A673 (cell line): ENCODE results near the gene CPT1C. TPM values are rescaled to one million over a fixed set of nuclear protein-coding genes. Genes with fewer than 3 reads are reported as not detected.

Experiments used
- BruUV-seq: library from RNA; stranded (reverse); fragments of 400-500 nt; replicated peaks from 2 replicates; lab custom pipeline; 2021; lab: Mats Ljungman, UMichigan
- CTCF ChIA-PET: fragments of 300-600 bp; sonication (Branson Sonifier 250); formaldehyde crosslinking; loops from one replicate; lab custom pipeline; 2022; ENCODE audit warnings: antibody characterized with exemption; lab: Charles Lee
- POLR2A ChIA-PET: fragments of 300-600 bp; sonication (Branson Sonifier 250); formaldehyde crosslinking; loops from one replicate; lab custom pipeline; 2022; ENCODE audit warnings: antibody characterized with exemption; ENCODE audit not compliant: low non-redundant PET; lab: Charles Lee
- DNase-seq: peaks from one replicate; pipeline ENCODE4 v3.0.0-alpha.2; 2015; ENCODE audit warnings: low spot score
- H3K27ac ChIP-seq: fragments of 200-600 bp; sonication (generic); 2 replicates; pipeline ENCODE4 v1.5.1; 2016; ENCODE audit warnings: mixed run types, low read depth, mild to moderate bottlenecking, mixed read lengths, antibody characterized with exemption, low read length; ENCODE audit not compliant: poor library complexity, severe bottlenecking
- H3K27me3 ChIP-seq: fragments of 200-600 bp; sonication (generic); replicated peaks from 2 replicates; pipeline ENCODE4 v1.6.1; 2017; ENCODE audit warnings: mixed run types, low read depth, mild to moderate bottlenecking, mixed read lengths, antibody characterized with exemption, low read length; ENCODE audit not compliant: insufficient read depth, poor library complexity
- H3K36me3 ChIP-seq: fragments of 200-600 bp; sonication (generic); 2 replicates; pipeline ENCODE4 v1.6.1; 2016; ENCODE audit warnings: mixed run types, mild to moderate bottlenecking, mixed read lengths, antibody characterized with exemption, low read length; ENCODE audit not compliant: insufficient read depth, poor library complexity, severe bottlenecking
- H3K4me1 ChIP-seq: fragments of 200-600 bp; sonication (generic); 2 replicates; pipeline ENCODE4 v1.6.1; 2017; ENCODE audit warnings: mixed run types, mild to moderate bottlenecking, mixed read lengths, antibody characterized with exemption, low read length; ENCODE audit not compliant: insufficient read depth, poor library complexity, severe bottlenecking
- H3K4me3 ChIP-seq: fragments of 200-600 bp; sonication (generic); 2 replicates; pipeline ENCODE4 v1.5.1; 2016; ENCODE audit warnings: low read depth, mixed run types, mild to moderate bottlenecking, mixed read lengths, low read length; ENCODE audit not compliant: poor library complexity, severe bottlenecking
- H3K9me3 ChIP-seq: fragments of 200-600 bp; sonication (generic); 2 replicates; pipeline ENCODE4 v1.6.1; 2016; ENCODE audit warnings: mixed run types, low read depth, mild to moderate bottlenecking, mixed read lengths, antibody characterized with exemption, low read length; ENCODE audit not compliant: poor library complexity, severe bottlenecking
- EZH2 ChIP-seq: fragments of 200-600 bp; sonication (generic); IDR thresholded peaks from 2 replicates; pipeline ENCODE4 v1.6.1; 2017; ENCODE audit warnings: borderline replicate concordance, low read depth, mild to moderate bottlenecking, mixed read lengths, antibody characterized with exemption, low read length; ENCODE audit not compliant: poor library complexity, severe bottlenecking
- intact Hi-C: fragments of 100-400 bp; cut with micrococcal nuclease; formaldehyde crosslinking; loops from one replicate; pipeline ENCODE4 v1.10.0; 2022; ENCODE audit not compliant: unreplicated experiment
- total RNA-seq: library from RNA; stranded (reverse); gene quantifications from 2 replicates; pipeline ENCODE4 v1.2.3, GENCODE V29; 2021
- TF ChIP-seq, protein P1 (sequence below): fragments of 300-800, 200-600 bp; sonication (generic); conservative IDR thresholded peaks from 2 replicates; pipeline ENCODE4 v1.5.1; 2017; ENCODE audit warnings: low read depth, mild to moderate bottlenecking, antibody characterized with exemption, low read length, moderate library complexity, mixed read lengths

The CPT1C gene
- total RNA-seq, 1 experiment from 2014 or later = 23.3 TPM

DNA sequence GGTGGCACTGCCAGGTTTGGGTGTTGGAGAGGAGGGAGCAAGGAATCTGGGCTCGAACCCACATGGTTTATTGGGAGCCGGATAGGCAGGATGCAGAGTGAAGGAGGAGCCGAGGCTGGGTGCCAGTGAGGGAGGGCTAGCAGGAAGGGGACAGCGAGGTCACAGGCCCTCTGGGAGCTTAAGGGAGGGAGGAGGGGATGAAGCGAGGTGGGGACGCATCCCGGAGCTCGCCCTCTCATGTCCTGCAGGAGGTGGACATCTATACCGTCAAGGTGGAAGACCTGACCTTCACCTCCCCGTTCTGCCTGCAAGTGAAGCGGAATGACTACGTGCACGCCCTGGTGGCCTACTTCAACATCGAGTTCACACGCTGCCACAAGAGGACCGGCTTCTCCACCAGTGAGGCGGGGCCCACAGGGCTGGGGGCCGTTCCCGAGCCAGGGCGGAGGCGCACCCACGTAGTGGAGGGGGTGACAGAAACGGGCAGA lies 5.0 kb upstream of the CPT1C start:
- H3K36me3 ChIP-seq = peaks cover 57% of the 10 kb centered on the region
- no TSS peak for BruUV-seq
- DNase-seq = no peak
- H3K4me1 ChIP-seq = peaks cover 40% of the 10 kb centered on the region
- no peaks in the 10 kb centered on the region for H3K9me3 ChIP-seq
- H3K27me3 ChIP-seq = no peaks in the 10 kb centered on the region
- no peak overlapping the region for H3K27ac ChIP-seq
- ChIA-PET CTCF (interaction anchor here (0.6 kb wide), 1 partner anchor 87 kb away, joined by 3 read pairs; no protein-coding TSS in a partner anchor), POLR2A (no interaction called here)
- intact Hi-C loops = no loop called here
- no peak for TF ChIP-seq EZH2
- TF ChIP-seq, protein P1, sequence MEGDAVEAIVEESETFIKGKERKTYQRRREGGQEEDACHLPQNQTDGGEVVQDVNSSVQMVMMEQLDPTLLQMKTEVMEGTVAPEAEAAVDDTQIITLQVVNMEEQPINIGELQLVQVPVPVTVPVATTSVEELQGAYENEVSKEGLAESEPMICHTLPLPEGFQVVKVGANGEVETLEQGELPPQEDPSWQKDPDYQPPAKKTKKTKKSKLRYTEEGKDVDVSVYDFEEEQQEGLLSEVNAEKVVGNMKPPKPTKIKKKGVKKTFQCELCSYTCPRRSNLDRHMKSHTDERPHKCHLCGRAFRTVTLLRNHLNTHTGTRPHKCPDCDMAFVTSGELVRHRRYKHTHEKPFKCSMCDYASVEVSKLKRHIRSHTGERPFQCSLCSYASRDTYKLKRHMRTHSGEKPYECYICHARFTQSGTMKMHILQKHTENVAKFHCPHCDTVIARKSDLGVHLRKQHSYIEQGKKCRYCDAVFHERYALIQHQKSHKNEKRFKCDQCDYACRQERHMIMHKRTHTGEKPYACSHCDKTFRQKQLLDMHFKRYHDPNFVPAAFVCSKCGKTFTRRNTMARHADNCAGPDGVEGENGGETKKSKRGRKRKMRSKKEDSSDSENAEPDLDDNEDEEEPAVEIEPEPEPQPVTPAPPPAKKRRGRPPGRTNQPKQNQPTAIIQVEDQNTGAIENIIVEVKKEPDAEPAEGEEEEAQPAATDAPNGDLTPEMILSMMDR = no peak
- H3K4me3 ChIP-seq = no peak overlapping the region

DNA sequence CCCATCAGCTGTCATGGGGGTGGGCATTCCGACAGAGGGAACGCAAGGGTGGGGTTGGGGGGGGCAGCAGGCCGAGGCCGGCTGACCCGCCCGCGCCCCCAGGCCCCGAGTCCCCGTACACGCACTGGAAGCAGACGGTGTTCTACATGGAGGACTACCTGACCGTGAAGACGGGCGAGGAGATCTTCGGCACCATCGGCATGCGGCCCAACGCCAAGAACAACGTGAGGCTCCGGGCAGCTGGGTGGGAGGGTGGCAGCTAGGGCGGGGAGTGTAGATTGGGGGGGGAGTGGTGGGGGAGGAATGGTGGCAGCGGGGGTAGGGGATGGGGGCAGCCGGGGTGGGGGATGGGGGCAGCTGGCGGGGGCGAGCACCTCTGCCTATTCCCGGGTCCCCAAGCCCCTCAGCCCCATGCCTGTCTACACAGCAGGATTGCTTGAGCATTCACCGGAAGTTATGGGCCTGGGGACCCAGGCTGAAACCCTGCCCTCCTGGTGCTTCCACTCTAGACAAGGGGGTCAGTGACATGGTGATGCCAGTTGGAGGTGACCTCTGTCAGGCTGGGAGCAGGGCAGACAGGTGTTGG lies 4.3 kb upstream of the CPT1C start:
- peaks cover 51% of the 10 kb centered on the region for H3K36me3 ChIP-seq
- no peaks in the 10 kb centered on the region for H3K27me3 ChIP-seq
- BruUV-seq = no TSS peak
- intact Hi-C loops = no loop called here
- ChIA-PET POLR2A (no interaction called here), CTCF (interaction anchor here (0.6 kb wide), 1 partner anchor 77 kb away, joined by 3 read pairs; no protein-coding TSS in a partner anchor)
- no peak overlapping the region for H3K27ac ChIP-seq
- no peak for DNase-seq
- no peak overlapping the region for H3K4me3 ChIP-seq
- TF ChIP-seq, protein P1 = no peak
- TF ChIP-seq EZH2 = no peak
- H3K9me3 ChIP-seq = no peaks in the 10 kb centered on the region
- H3K4me1 ChIP-seq = peaks cover 42% of the 10 kb centered on the region

DNA sequence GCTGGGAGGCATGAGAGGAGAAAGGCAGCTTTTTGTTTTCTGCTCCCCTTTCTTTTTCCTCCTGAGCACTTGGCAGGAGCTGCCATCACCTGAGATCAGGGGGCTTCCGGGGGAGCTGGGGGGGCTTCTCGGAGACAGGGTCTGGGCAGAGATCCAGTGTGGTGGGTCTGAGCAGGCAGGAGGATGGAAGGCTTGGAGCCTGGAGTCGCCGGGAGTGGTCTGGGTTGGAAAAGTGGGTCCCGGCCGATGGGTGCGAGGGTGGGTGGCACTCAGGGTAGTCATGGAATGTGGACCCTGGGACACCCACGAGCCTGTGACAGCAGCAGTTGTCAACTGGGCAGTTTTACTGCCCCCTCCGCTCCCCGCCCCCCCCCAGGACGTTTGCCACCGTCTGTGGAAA lies 3.8 kb upstream of the CPT1C start:
- CTCF ChIA-PET = interaction anchor here (0.6 kb wide), 1 partner anchor 77 kb away, joined by 3 read pairs; no protein-coding TSS in a partner anchor
- no TSS peak for BruUV-seq
- peaks cover 44% of the 10 kb centered on the region for H3K4me1 ChIP-seq
- no peak overlapping the region for H3K27ac ChIP-seq
- peaks cover 45% of the 10 kb centered on the region for H3K36me3 ChIP-seq
- no peaks in the 10 kb centered on the region for H3K27me3 ChIP-seq
- POLR2A ChIA-PET = no interaction called here
- no peaks in the 10 kb centered on the region for H3K9me3 ChIP-seq
- intact Hi-C loops = no loop called here
- TF ChIP-seq, protein P1 = no peak
- TF ChIP-seq EZH2 = no peak
- DNase-seq = no peak
- no peak overlapping the region for H3K4me3 ChIP-seq
